Measurements from ENCODE around the gene NT5DC1.

DNA sequence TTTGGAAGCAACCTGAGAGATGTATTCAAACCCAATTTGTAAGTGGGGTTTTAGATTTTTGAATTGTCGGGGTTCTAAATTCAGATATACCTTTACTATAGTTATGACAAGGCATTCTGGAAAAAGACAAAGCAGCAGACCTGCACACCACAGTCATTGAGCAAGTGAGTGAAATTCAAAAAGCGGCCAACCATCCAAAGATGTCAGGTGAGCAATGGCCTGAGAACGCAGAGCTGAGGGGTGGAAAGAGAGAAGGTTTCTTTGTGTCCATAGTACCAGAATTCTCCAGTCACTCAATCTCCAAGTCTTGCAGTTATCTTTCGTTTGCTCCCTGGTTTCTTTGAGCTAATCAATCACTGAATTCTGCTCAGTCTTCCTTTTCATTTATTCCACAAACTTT lies 38.2 kb upstream of the NT5DC1 start:
- TF ChIP-seq CTCF (IDR thresholded peaks at IDR 0.05) (no peak), FOXM1 (IDR thresholded peaks at IDR 0.05; ENCODE audit: low read depth) (no peak), TEAD4 (IDR thresholded peaks at IDR 0.05; ENCODE audit: borderline replicate concordance, insufficient read depth) (no peak), RFX5 (IDR thresholded peaks at IDR 0.05; ENCODE audit: low read length) (no peak), RAD21 (IDR thresholded peaks at IDR 0.05; ENCODE audit: low read length) (no peak), TCF12 (IDR thresholded peaks at IDR 0.05) (no peak), POLR2AphosphoS5 (IDR thresholded peaks at IDR 0.05; ENCODE audit: low read depth, low read length) (no peak), SIN3A (IDR thresholded peaks at IDR 0.05; ENCODE audit: borderline replicate concordance, low read depth, low read length) (no peak), EP300 (IDR thresholded peaks at IDR 0.05; ENCODE audit: borderline replicate concordance in 1 of 2, low read depth in 1 of 2, low read length in 1 of 2) (no peak), NRF1 (IDR thresholded peaks at IDR 0.05; ENCODE audit: low read depth, low read length) (no peak)
- TF ChIP-seq, protein P1, sequence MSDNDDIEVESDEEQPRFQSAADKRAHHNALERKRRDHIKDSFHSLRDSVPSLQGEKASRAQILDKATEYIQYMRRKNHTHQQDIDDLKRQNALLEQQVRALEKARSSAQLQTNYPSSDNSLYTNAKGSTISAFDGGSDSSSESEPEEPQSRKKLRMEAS (IDR thresholded peaks at IDR 0.05; ENCODE audit: low read depth), result no peak
